Neural progenitor cell (in vitro differentiated cells): ENCODE data around the gene DLL3.

ENCODE experiments used
- EZH2 ChIP-seq: fragments of 200-600 bp; sonication (generic); IDR thresholded peaks from 2 replicates; pipeline ENCODE4 v1.6.1; 2017; ENCODE audit warnings: antibody characterized with exemption, mild to moderate bottlenecking, moderate library complexity
- EZH2phosphoT487 ChIP-seq: fragments of 200-600 bp; sonication (generic); IDR thresholded peaks from 2 replicates; pipeline ENCODE4 v1.6.1; 2017; ENCODE audit warnings: antibody characterized with exemption
- TF ChIP-seq, protein P1 (sequence below): fragments of 200-600 bp; sonication (generic); IDR thresholded peaks from 2 replicates; pipeline ENCODE4 v1.5.1; 2017; ENCODE audit warnings: antibody characterized with exemption, mild to moderate bottlenecking

DNA sequence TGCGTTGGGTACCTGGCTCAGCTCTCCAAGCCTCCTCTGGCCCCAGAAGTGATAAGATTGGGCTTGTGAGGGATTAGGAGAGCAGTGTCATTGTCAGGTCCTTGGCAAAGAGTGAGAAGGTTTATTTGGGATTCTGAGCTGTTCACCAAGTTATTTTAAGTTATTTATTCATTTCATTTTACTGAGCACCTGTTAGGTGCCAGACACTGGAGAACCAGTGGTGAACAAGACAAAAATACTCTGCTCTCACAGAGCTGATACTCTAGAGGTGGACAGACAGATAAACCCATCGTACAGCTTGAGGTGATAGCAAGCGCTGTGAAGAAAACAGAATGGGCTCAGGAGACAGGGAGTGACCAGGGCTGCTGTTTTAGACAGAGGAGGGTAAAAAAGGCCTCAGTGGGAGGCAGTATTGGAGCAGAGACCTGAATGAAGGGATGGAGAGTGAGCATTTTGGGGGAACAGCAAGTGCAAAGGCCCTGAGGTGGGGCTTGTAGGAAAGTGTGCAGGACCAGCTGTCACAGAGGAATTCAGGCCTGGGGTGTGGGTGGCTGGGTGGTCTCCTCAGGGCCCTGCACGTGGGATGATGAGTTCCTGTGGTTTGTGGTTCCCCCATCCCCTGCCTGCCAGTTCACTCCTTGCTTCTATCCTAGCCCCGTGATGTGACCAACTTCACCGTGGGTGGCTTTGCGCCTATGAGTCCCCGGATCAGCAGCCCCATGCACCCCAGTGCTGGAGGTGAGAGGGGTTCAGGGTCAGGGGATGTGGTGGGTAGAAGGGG lies 26.8 kb upstream of the DLL3 start:
- TF ChIP-seq, protein P1, sequence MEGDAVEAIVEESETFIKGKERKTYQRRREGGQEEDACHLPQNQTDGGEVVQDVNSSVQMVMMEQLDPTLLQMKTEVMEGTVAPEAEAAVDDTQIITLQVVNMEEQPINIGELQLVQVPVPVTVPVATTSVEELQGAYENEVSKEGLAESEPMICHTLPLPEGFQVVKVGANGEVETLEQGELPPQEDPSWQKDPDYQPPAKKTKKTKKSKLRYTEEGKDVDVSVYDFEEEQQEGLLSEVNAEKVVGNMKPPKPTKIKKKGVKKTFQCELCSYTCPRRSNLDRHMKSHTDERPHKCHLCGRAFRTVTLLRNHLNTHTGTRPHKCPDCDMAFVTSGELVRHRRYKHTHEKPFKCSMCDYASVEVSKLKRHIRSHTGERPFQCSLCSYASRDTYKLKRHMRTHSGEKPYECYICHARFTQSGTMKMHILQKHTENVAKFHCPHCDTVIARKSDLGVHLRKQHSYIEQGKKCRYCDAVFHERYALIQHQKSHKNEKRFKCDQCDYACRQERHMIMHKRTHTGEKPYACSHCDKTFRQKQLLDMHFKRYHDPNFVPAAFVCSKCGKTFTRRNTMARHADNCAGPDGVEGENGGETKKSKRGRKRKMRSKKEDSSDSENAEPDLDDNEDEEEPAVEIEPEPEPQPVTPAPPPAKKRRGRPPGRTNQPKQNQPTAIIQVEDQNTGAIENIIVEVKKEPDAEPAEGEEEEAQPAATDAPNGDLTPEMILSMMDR: no peak
- TF ChIP-seq EZH2 (no peak), EZH2phosphoT487 (no peak)
